IMR-90 (cell line): ENCODE data around the gene DCLK1. TPM values are rescaled to one million over a fixed set of nuclear protein-coding genes. Genes with fewer than 3 reads are reported as not detected.

Source experiments
- ATAC-seq: fragments of 200-7000 bp; cut with Tn5 transposase; 2 replicates; pipeline ENCODE4 v1.9.1; 2020; ENCODE audit warnings: low read depth, mild to moderate bottlenecking, moderate library complexity
- BruUV-seq: library from RNA; stranded (reverse); fragments of 400-500 nt; replicated peaks from 2 replicates; lab custom pipeline; 2021; lab: Mats Ljungman, UMichigan
- CTCF ChIA-PET: fragments of 300-600 bp; formaldehyde crosslinking; extraction: SDS; loops from one replicate; lab custom pipeline; 2021; ENCODE audit warnings: antibody characterized with exemption; lab: Yijun Ruan, JAX
- POLR2A ChIA-PET: fragments of 300-600 bp; sonication (Branson Sonifier 250); formaldehyde crosslinking; loops from one replicate; lab custom pipeline; 2022; ENCODE audit warnings: antibody characterized with exemption; ENCODE audit not compliant: unreplicated experiment; lab: Charles Lee
- DNase-seq: peaks from one replicate; pipeline ENCODE4 v3.0.0; 2013
- H2AFZ ChIP-seq: replicated peaks from 2 replicates; pipeline ENCODE3; 2013; ENCODE audit warnings: low read length, mild to moderate bottlenecking; ENCODE audit not compliant: poor library complexity
- H2AK5ac ChIP-seq: 2 replicates; pipeline ENCODE4 v1.6.1; 2013; ENCODE audit warnings: low read depth, low read length, inconsistent platforms
- H2AK9ac ChIP-seq: replicated peaks from 2 replicates; pipeline ENCODE3; 2013; ENCODE audit warnings: mild to moderate bottlenecking, low read depth, low read length, moderate library complexity; ENCODE audit not compliant: poor library complexity
- H2BK120ac ChIP-seq: 2 replicates; pipeline ENCODE4 v1.6.1; 2013; ENCODE audit warnings: low read depth, low read length, inconsistent platforms
- H2BK15ac ChIP-seq: 3 replicates; pipeline ENCODE4 v1.6.1; 2013; ENCODE audit warnings: low read depth, low read length, inconsistent platforms
- H2BK20ac ChIP-seq: 2 replicates; pipeline ENCODE4 v1.6.1; 2013; ENCODE audit warnings: low read depth, mild to moderate bottlenecking, inconsistent platforms, low read length, moderate library complexity
- H2BK5ac ChIP-seq: 2 replicates; pipeline ENCODE4 v1.6.1; 2013; ENCODE audit warnings: mild to moderate bottlenecking, low read depth, low read length, inconsistent platforms; ENCODE audit not compliant: poor library complexity, severe bottlenecking
- H3K14ac ChIP-seq: replicated peaks from 2 replicates; pipeline ENCODE4 v1.6.1; 2013; ENCODE audit warnings: low read depth, low read length, inconsistent platforms
- H3K18ac ChIP-seq: 2 replicates; pipeline ENCODE4 v1.6.1; 2013; ENCODE audit warnings: low read depth, low read length, control low read depth
- H3K23ac ChIP-seq: 2 replicates; pipeline ENCODE4 v1.6.1; 2013; ENCODE audit warnings: low read depth, low read length, inconsistent platforms
- H3K27ac ChIP-seq: 2 replicates; pipeline ENCODE4 v1.5.1; 2013; ENCODE audit warnings: mild to moderate bottlenecking, control low read depth, low read length; ENCODE audit not compliant: insufficient read depth
- H3K27me3 ChIP-seq: 2 replicates; pipeline ENCODE4 v1.6.1; 2013; ENCODE audit warnings: low read length; ENCODE audit not compliant: control insufficient read depth, insufficient read depth
- H3K36me3 ChIP-seq: 2 replicates; pipeline ENCODE4 v1.6.1; 2013; ENCODE audit warnings: low read length, mixed read lengths; ENCODE audit not compliant: control insufficient read depth, insufficient read depth
- H3K4ac ChIP-seq: 2 replicates; pipeline ENCODE4 v1.6.1; 2013; ENCODE audit warnings: low read depth, low read length, inconsistent platforms
- H3K4me1 ChIP-seq: 2 replicates; pipeline ENCODE4 v1.6.1; 2013; ENCODE audit warnings: low read length, mixed read lengths; ENCODE audit not compliant: control insufficient read depth, insufficient read depth
- H3K4me2 ChIP-seq: 2 replicates; pipeline ENCODE4 v1.6.1; 2013; ENCODE audit warnings: low read depth, mild to moderate bottlenecking, control low read depth, low read length, moderate library complexity
- H3K4me3 ChIP-seq: 2 replicates; pipeline ENCODE4 v1.5.1; 2013; ENCODE audit warnings: low read depth, mild to moderate bottlenecking, control low read depth, low read length, moderate library complexity; ENCODE audit not compliant: insufficient read depth
- H3K56ac ChIP-seq: 2 replicates; pipeline ENCODE4 v1.6.1; 2013; ENCODE audit warnings: low read length, inconsistent platforms; ENCODE audit not compliant: insufficient read depth; ENCODE audit errors: extremely low read depth
- H3K79me1 ChIP-seq, 2 experiments: 2 replicates each; pipeline ENCODE4 v1.6.1; 2013; ENCODE audit warnings: low read length in 2 of 2, inconsistent platforms in 1 of 2, low read depth in 1 of 2
- H3K9ac ChIP-seq: 2 replicates; pipeline ENCODE4 v1.6.1; 2013; ENCODE audit warnings: low read depth, low read length, control low read depth
- H3K9me1 ChIP-seq: 2 replicates; pipeline ENCODE4 v1.6.1; 2013; ENCODE audit warnings: low read length, inconsistent platforms; ENCODE audit not compliant: insufficient read depth
- H3K9me3 ChIP-seq: 2 replicates; pipeline ENCODE4 v1.6.1; 2013; ENCODE audit warnings: low read length; ENCODE audit not compliant: control insufficient read depth, insufficient read depth
- H4K20me1 ChIP-seq: 2 replicates; pipeline ENCODE4 v1.6.1; 2013; ENCODE audit warnings: low read length, inconsistent platforms; ENCODE audit not compliant: insufficient read depth
- H4K5ac ChIP-seq: 2 replicates; pipeline ENCODE4 v1.6.1; 2013; ENCODE audit warnings: mild to moderate bottlenecking, low read depth, low read length, control low read depth
- H4K8ac ChIP-seq, 2 experiments: 2 replicates each; pipeline ENCODE4 v1.6.1; 2013; ENCODE audit warnings: low read depth in 2 of 2, low read length in 2 of 2, control low read depth in 1 of 2, inconsistent platforms in 1 of 2
- H4K91ac ChIP-seq: 2 replicates; pipeline ENCODE4 v1.6.1; 2013; ENCODE audit warnings: low read depth, low read length, inconsistent platforms; ENCODE audit not compliant: insufficient read depth
- BHLHE40 ChIP-seq: fragments of 150-350 bp; IDR thresholded peaks from 2 replicates; pipeline ENCODE4 v1.6.1; 2016; ENCODE audit warnings: mild to moderate bottlenecking, low read depth, low read length
- CEBPB ChIP-seq: IDR thresholded peaks from 2 replicates; pipeline ENCODE4 v1.6.1; 2012; ENCODE audit warnings: low read depth, low read length, improper control_type of control experiment
- CHD1 ChIP-seq: IDR thresholded peaks from 2 replicates; pipeline ENCODE4 v1.6.1; 2012; ENCODE audit warnings: low read depth, low read length, improper control_type of control experiment
- FOS ChIP-seq: fragments of 150-350 bp; IDR thresholded peaks from 2 replicates; pipeline ENCODE4 v1.6.1; 2016; ENCODE audit warnings: low read depth, low read length
- MAFK ChIP-seq: IDR thresholded peaks from 2 replicates; pipeline ENCODE4 v1.6.1; 2012; ENCODE audit warnings: low read depth, low read length, improper control_type of control experiment
- MAZ ChIP-seq: IDR thresholded peaks from 2 replicates; pipeline ENCODE4 v1.6.1; 2012; ENCODE audit warnings: low read depth, mild to moderate bottlenecking, low read length, improper control_type of control experiment, moderate library complexity, borderline replicate concordance
- MXI1 ChIP-seq: IDR thresholded peaks from 2 replicates; pipeline ENCODE4 v1.6.1; 2012; ENCODE audit warnings: low read depth, mild to moderate bottlenecking, low read length, moderate library complexity, borderline replicate concordance
- NFE2L2 ChIP-seq: fragments of 150-350 bp; IDR thresholded peaks from 2 replicates; pipeline ENCODE4 v1.6.1; 2016; ENCODE audit warnings: low read depth, mild to moderate bottlenecking, low read length
- POLR2A ChIP-seq: IDR thresholded peaks from 2 replicates; pipeline ENCODE4 v1.6.1; 2012; ENCODE audit warnings: mild to moderate bottlenecking, low read depth, low read length
- RAD21 ChIP-seq: IDR thresholded peaks from 2 replicates; pipeline ENCODE4 v1.6.1; 2012; ENCODE audit warnings: low read length, improper control_type of control experiment
- RCOR1 ChIP-seq: IDR thresholded peaks from 2 replicates; pipeline ENCODE4 v1.6.1; 2012; ENCODE audit warnings: mild to moderate bottlenecking, low read length, improper control_type of control experiment; ENCODE audit not compliant: insufficient replicate concordance
- RFX5 ChIP-seq: IDR thresholded peaks from 2 replicates; pipeline ENCODE4 v1.8.0; 2012; ENCODE audit warnings: low read depth, mild to moderate bottlenecking, low read length, moderate library complexity
- SMC3 ChIP-seq: fragments of 150-350 bp; IDR thresholded peaks from 2 replicates; pipeline ENCODE4 v1.6.1; 2016; ENCODE audit warnings: low read depth, mild to moderate bottlenecking, antibody characterized with exemption, low read length, moderate library complexity
- WGBS, 2 experiments: methylation state at CpG; one replicate each; pipeline versions ENCODE4 v1.1.5 to v1.1.7; 2013; ENCODE audit warnings: missing lambda C conversion rate in 2 of 2; ENCODE audit not compliant: insufficient read length in 1 of 2; ENCODE audit errors: extremely low coverage in 2 of 2; 5-methylcytosine and 5-hydroxymethylcytosine counted together
- dilution Hi-C: fragments of 300-500 bp; cut with HindIII; formaldehyde crosslinking; loops from one replicate; pipeline ENCODE4 v1.14.3; 2018; ENCODE audit warnings: low sequenced_read_pairs; ENCODE audit not compliant: unreplicated experiment
- in situ Hi-C: fragments of 300-500 bp; cut with MboI; formaldehyde crosslinking; loops from 3 replicates; pipeline ENCODE4 v1.14.3; 2019; ENCODE audit warnings: low sequenced_read_pairs, inconsistent platforms, mixed read lengths
- intact Hi-C: fragments of 100-400 bp; cut with micrococcal nuclease; formaldehyde crosslinking; loops from 2 replicates; pipeline ENCODE4 v1.10.0; 2022
- polyA plus RNA-seq, 3 experiments: library from polyadenylated mRNA; depleted of rRNA; stranded (reverse); fragments of >200 nt; gene quantifications; 2 replicates each; pipeline ENCODE4 v1.2.3, GENCODE V29; 2012; ENCODE audit warnings: low replicate concordance in 1 of 3
- total RNA-seq: library from RNA; depleted of rRNA; stranded (reverse); fragments of >200 nt; gene quantifications from 2 replicates; pipeline ENCODE4 v1.2.3, GENCODE V29; 2012
- TF ChIP-seq, protein P1 (sequence below): conservative IDR thresholded peaks from 2 replicates; pipeline ENCODE4 v1.5.1; 2012; ENCODE audit warnings: mild to moderate bottlenecking, low read depth, low read length, improper control_type of control experiment
- TF ChIP-seq, protein P2 (sequence below): fragments of 150-350 bp; IDR thresholded peaks from 2 replicates; pipeline ENCODE4 v1.6.1; 2016; ENCODE audit warnings: low read depth, mild to moderate bottlenecking, low read length, moderate library complexity, borderline replicate concordance
- TF ChIP-seq, protein P3 (sequence below): fragments of 150-350 bp; IDR thresholded peaks from 2 replicates; pipeline ENCODE4 v1.6.1; 2017; ENCODE audit warnings: mild to moderate bottlenecking, antibody characterized with exemption, low read length, low read depth

Gene DCLK1
- total and polyA plus RNA-seq, 2 of the 4 experiments (the other 2 are of a cell fraction), result under 0.01 to 0.02 TPM

DNA sequence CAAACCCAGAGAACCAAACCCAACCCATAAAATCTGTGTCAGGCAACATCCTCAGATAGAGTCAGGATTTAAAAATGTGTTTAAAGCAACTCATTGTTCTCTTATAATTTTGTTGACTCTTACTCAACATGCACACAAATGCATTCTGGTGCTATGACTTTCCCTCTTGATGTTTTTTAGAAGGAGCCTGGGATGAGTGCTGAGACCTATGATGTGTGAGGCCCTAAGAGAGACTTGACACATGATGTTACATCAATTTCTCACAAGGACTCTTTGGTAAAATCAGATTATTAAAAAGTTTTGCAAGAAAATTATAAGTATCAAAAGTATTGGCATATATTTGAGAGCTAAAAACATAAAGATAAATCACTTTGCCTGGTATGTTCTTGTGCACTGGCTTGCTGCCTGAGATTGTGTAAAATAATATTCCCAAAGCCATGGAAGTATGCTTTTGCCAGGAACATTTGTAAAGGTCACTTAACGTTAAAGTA lies 173.9 kb downstream of the DCLK1 start:
- no peak overlapping the region for H3K4me2 ChIP-seq
- in situ Hi-C loops, result loop anchor here (10.0 to 25.0 kb wide), 3 partner anchors 232 to 745 kb away; no protein-coding TSS in a partner anchor
- POLR2A ChIA-PET, result no interaction called here

More for the DNA sequence above, 173.9 kb downstream of the DCLK1 start:
- ATAC-seq, result no peak
- intact Hi-C loops (loop anchor here (10.0 kb wide), 2 partner anchors 482 to 782 kb away; partner anchors contain the start of gene MAB21L1), dilution Hi-C loops (no loop called here)
- no peak overlapping the region for H2AK5ac ChIP-seq
- no peak overlapping the region for H2AFZ ChIP-seq
- no peaks in the 10 kb centered on the region for H3K9me3 ChIP-seq
- no peak overlapping the region for H4K8ac ChIP-seq
- no peak overlapping the region for H3K18ac ChIP-seq
- no peak overlapping the region for H2AK9ac ChIP-seq
- H3K4me1 ChIP-seq, result no peaks in the 10 kb centered on the region
- no peaks in the 10 kb centered on the region for H3K79me1 ChIP-seq
- H2BK20ac ChIP-seq, result no peak overlapping the region
- no CpG with 5 or more reads among the region's 1 CpG for WGBS, 2 experiments
- H3K4me3 ChIP-seq, result no peak overlapping the region
- no peak overlapping the region for H3K9ac ChIP-seq
- H4K5ac ChIP-seq, result no peak overlapping the region
- CTCF ChIA-PET, result interaction anchor here (0.6 kb wide), 1 partner anchor 93 kb away, joined by 4 read pairs; no protein-coding TSS in a partner anchor
- no peaks in the 10 kb centered on the region for H3K36me3 ChIP-seq
- no peak overlapping the region for H3K27ac ChIP-seq
- H3K4ac ChIP-seq, result no peak overlapping the region
- H2BK120ac ChIP-seq, result no peak overlapping the region
- no peak overlapping the region for H2BK15ac ChIP-seq
- DNase-seq, result peak; percentile 50
- BruUV-seq, result no TSS peak
- no peak overlapping the region for H4K91ac ChIP-seq
- no peak overlapping the region for H3K14ac ChIP-seq
- no peak overlapping the region for H2BK5ac ChIP-seq
- no peak overlapping the region for H3K56ac ChIP-seq
- H3K9me1 ChIP-seq, result no peaks in the 10 kb centered on the region
- TF ChIP-seq MAFK (no peak), NFE2L2 (no peak), FOS (no peak), POLR2A (no peak), MAZ (no peak), MXI1 (no peak), SMC3 (no peak), RAD21 (no peak), RCOR1 (no peak), RFX5 (no peak), CEBPB (no peak), CHD1 (no peak), BHLHE40 (no peak)
- TF ChIP-seq, protein P1, sequence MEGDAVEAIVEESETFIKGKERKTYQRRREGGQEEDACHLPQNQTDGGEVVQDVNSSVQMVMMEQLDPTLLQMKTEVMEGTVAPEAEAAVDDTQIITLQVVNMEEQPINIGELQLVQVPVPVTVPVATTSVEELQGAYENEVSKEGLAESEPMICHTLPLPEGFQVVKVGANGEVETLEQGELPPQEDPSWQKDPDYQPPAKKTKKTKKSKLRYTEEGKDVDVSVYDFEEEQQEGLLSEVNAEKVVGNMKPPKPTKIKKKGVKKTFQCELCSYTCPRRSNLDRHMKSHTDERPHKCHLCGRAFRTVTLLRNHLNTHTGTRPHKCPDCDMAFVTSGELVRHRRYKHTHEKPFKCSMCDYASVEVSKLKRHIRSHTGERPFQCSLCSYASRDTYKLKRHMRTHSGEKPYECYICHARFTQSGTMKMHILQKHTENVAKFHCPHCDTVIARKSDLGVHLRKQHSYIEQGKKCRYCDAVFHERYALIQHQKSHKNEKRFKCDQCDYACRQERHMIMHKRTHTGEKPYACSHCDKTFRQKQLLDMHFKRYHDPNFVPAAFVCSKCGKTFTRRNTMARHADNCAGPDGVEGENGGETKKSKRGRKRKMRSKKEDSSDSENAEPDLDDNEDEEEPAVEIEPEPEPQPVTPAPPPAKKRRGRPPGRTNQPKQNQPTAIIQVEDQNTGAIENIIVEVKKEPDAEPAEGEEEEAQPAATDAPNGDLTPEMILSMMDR, result no peak
- TF ChIP-seq, protein P2, sequence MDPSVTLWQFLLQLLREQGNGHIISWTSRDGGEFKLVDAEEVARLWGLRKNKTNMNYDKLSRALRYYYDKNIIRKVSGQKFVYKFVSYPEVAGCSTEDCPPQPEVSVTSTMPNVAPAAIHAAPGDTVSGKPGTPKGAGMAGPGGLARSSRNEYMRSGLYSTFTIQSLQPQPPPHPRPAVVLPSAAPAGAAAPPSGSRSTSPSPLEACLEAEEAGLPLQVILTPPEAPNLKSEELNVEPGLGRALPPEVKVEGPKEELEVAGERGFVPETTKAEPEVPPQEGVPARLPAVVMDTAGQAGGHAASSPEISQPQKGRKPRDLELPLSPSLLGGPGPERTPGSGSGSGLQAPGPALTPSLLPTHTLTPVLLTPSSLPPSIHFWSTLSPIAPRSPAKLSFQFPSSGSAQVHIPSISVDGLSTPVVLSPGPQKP, result no peak
- TF ChIP-seq, protein P3, sequence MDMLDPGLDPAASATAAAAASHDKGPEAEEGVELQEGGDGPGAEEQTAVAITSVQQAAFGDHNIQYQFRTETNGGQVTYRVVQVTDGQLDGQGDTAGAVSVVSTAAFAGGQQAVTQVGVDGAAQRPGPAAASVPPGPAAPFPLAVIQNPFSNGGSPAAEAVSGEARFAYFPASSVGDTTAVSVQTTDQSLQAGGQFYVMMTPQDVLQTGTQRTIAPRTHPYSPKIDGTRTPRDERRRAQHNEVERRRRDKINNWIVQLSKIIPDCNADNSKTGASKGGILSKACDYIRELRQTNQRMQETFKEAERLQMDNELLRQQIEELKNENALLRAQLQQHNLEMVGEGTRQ, result no peak
- H3K27me3 ChIP-seq, result no peaks in the 10 kb centered on the region
- no peaks in the 10 kb centered on the region for H4K20me1 ChIP-seq
- no peak overlapping the region for H3K23ac ChIP-seq
